Measurements from ENCODE around the gene HIVEP2.
A peak's percentile ranks its signal among the peaks of the same experiment; 100 is the strongest.
"Not testable (repeated sequence)": the region's sequence is repeated elsewhere in the genome, so short reads cannot be mapped to it uniquely, and the experiment has no call there.

The HIVEP2 gene, protein sequence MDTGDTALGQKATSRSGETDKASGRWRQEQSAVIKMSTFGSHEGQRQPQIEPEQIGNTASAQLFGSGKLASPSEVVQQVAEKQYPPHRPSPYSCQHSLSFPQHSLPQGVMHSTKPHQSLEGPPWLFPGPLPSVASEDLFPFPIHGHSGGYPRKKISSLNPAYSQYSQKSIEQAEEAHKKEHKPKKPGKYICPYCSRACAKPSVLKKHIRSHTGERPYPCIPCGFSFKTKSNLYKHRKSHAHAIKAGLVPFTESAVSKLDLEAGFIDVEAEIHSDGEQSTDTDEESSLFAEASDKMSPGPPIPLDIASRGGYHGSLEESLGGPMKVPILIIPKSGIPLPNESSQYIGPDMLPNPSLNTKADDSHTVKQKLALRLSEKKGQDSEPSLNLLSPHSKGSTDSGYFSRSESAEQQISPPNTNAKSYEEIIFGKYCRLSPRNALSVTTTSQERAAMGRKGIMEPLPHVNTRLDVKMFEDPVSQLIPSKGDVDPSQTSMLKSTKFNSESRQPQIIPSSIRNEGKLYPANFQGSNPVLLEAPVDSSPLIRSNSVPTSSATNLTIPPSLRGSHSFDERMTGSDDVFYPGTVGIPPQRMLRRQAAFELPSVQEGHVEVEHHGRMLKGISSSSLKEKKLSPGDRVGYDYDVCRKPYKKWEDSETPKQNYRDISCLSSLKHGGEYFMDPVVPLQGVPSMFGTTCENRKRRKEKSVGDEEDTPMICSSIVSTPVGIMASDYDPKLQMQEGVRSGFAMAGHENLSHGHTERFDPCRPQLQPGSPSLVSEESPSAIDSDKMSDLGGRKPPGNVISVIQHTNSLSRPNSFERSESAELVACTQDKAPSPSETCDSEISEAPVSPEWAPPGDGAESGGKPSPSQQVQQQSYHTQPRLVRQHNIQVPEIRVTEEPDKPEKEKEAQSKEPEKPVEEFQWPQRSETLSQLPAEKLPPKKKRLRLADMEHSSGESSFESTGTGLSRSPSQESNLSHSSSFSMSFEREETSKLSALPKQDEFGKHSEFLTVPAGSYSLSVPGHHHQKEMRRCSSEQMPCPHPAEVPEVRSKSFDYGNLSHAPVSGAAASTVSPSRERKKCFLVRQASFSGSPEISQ (N-terminal part only)

DNA sequence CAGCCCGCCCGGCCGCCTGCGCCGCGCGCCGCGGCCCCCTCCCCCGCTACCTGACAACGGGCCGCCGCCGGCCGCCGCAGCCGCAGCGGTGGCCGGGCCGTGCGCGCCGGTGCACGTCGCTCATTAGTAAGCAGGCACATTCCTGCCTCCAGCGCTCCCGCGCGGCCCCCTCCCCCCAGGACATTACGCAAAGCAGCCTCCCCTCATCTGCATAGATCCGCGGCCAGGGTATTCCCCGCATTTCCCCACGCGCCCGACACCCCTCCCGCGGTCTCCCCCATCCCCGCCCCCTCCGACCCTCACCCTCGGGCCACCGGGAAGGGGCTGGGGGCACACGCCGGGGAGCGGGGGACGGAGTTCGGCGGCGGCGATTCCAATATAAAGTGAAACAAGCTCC lies at the start of gene HIVEP2:
HIVEP2 (minus strand) TSS at position 128 of the 397 bp plus-strand sequence. CDS start 170,438 bp downstream, outside the sequence.
- Mint-ChIP-seq H3K4me3 (peak within 1 kb of the TSS; percentile 99), H3K36me3 (ENCODE audit: low read depth) (peaks cover 2% of the 10 kb centered on the region), H3K9me3 (no peaks in the 10 kb centered on the region), H3K4me1 (ENCODE audit: low read depth) (peaks cover 45% of the 10 kb centered on the region), H3K27ac (peak within 1 kb of the TSS; percentile 100), H3K27me3 (ENCODE audit: low read depth) (no peaks in the 10 kb centered on the region)

DNA sequence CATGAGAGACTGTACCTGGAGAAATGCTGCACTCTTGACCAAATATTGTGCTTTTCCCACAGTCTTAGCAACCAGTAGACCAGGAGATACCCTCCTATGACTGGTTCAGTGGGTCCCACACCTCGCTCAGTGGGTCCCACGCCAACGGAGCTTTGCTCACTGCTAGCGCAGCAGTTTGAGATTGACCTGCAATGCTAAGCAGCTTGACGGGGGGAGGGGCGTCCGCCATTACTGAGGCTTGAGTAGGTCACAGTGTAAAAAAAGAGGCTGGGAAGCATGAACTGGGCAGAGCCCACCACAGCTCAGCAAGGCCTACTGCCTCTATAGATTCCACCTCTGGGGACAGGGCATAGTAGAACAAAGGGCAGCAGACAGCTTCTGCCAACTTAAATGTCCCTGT lies 49.0 kb upstream of the HIVEP2 start:
- H3K4me3 Mint-ChIP-seq: no peak overlapping the region
- peaks cover 9% of the 10 kb centered on the region for H3K9me3 Mint-ChIP-seq
- H3K27ac Mint-ChIP-seq: no peak overlapping the region
- peaks cover 8% of the 10 kb centered on the region for H3K27me3 Mint-ChIP-seq (ENCODE audit: low read depth)
- no peaks in the 10 kb centered on the region for H3K36me3 Mint-ChIP-seq (ENCODE audit: low read depth)
- peaks cover 2% of the 10 kb centered on the region for H3K4me1 Mint-ChIP-seq (ENCODE audit: low read depth)

DNA sequence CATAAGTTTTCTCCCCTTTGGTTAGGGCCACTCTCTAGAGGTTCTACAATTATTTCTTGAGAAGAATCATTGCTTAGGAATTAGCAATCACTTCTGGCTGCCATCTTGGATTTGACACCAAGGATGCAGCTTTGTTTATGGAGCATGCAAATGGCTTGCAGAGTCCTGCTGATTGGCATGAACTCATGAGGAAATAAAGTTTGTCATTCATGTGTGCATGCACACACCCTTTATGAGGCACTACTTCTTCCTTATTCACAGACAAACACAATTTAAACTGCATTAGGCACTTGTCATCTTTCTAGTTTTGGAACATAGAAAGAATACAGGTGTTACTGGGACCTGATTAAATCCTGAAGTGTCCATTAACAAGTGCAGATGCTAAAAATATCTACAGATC lies 42.5 kb upstream of the HIVEP2 start:
- peaks cover 8% of the 10 kb centered on the region for H3K9me3 Mint-ChIP-seq
- no peak overlapping the region for H3K4me3 Mint-ChIP-seq
- H3K36me3 Mint-ChIP-seq (ENCODE audit: low read depth): no peaks in the 10 kb centered on the region
- no peak overlapping the region for H3K27ac Mint-ChIP-seq
- no peaks in the 10 kb centered on the region for H3K4me1 Mint-ChIP-seq (ENCODE audit: low read depth)
- peaks cover 3% of the 10 kb centered on the region for H3K27me3 Mint-ChIP-seq (ENCODE audit: low read depth)

DNA sequence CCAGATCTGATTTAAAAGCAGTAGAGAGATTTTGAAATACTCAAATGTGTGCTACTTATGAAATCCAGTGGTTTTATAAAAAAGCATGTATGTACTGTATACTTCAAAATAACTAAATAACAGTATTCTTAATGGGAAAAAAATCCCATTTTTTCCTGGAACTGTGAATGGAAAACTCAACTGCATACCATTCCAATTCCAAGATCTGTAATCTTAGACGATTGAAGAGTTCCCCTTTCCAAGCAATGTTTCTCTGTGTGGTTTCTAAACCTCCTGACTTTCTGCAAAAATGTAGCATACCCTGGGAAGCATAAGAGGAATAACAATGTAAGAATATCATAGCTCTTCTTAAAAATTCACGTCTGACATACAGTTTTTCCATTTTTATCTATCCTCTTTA lies 40.3 kb upstream of the HIVEP2 start:
- Mint-ChIP-seq H3K4me3 (no peak overlapping the region), H3K36me3 (ENCODE audit: low read depth) (peaks cover 2% of the 10 kb centered on the region), H3K9me3 (peaks cover 21% of the 10 kb centered on the region), H3K27me3 (ENCODE audit: low read depth) (peaks cover 2% of the 10 kb centered on the region), H3K4me1 (ENCODE audit: low read depth) (no peaks in the 10 kb centered on the region), H3K27ac (no peak overlapping the region)

DNA sequence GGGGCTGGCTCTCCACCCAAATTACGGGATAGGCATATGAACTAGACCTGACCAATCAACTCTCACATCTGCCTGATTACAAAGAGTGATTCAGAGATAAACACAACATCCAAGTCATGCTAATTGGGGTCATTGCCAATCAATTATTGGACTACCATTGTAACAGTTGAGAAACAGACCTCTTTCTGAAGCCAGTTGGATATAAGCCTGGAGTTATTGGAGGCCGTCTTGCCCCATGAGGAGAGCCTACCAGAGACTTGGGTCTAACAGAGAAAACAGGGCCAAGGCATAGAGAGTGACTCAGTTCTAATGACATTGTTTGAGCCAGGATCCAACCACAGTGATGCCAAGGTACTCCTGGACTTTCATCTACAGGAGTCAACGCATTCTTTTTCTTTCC lies 39.4 kb upstream of the HIVEP2 start:
- Mint-ChIP-seq H3K4me3 (no peak overlapping the region), H3K36me3 (ENCODE audit: low read depth) (peaks cover 2% of the 10 kb centered on the region)

DNA sequence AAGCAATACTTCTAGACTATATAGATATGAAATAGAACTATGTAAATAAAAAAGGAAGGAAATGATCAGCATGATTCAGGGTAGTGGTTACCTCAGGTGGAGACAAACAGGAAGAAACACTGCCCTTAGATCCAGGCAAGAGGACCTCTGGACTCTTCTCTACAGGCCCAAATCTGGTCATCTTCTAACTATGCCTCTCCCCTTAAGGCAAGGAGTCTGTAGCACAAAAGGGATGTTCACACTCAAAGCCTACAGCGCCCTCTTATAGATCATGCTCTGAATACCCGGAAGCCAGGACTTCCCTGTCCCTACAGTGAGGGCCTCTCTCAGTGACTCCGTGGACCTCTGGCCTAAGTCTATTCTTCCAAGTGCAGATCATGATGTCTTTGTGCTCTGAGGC lies 30.4 kb upstream of the HIVEP2 start:
- H3K4me3 Mint-ChIP-seq: no peak overlapping the region
- peaks cover 1% of the 10 kb centered on the region for H3K36me3 Mint-ChIP-seq (ENCODE audit: low read depth)
- peaks cover 8% of the 10 kb centered on the region for H3K4me1 Mint-ChIP-seq (ENCODE audit: low read depth)
- H3K9me3 Mint-ChIP-seq: peaks cover 24% of the 10 kb centered on the region
- H3K27me3 Mint-ChIP-seq (ENCODE audit: low read depth): peaks cover 12% of the 10 kb centered on the region
- H3K27ac Mint-ChIP-seq: no peak overlapping the region

More for the DNA sequence above, 39.4 kb upstream of the HIVEP2 start:
- no peak overlapping the region for H3K27ac Mint-ChIP-seq
- peaks cover 3% of the 10 kb centered on the region for H3K27me3 Mint-ChIP-seq (ENCODE audit: low read depth)
- no peaks in the 10 kb centered on the region for H3K4me1 Mint-ChIP-seq (ENCODE audit: low read depth)
- peaks cover 26% of the 10 kb centered on the region for H3K9me3 Mint-ChIP-seq

DNA sequence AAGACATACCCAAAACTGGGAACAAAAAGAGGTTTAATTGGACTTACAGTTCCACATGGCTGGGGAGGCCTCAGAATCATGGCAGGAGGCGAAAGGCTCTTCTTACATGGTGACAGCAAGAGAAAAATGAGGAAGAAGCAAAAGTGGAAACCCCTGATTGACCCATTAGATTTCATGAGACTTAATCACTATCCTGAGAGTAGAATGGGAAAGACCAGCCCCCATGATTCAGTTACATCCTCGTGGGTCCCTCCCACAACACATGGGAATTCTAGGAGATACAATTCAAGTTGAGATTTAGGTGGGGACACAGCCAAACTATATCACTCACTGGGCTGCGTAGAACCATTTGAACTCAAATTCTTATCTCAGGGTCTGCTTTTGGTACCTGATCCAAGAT lies 26.0 kb upstream of the HIVEP2 start:
- H3K4me3 Mint-ChIP-seq; H3K27ac Mint-ChIP-seq; H3K4me1 Mint-ChIP-seq (ENCODE audit: low read depth); H3K27me3 Mint-ChIP-seq (ENCODE audit: low read depth); H3K36me3 Mint-ChIP-seq (ENCODE audit: low read depth); H3K9me3 Mint-ChIP-seq: not testable (repeated sequence)

DNA sequence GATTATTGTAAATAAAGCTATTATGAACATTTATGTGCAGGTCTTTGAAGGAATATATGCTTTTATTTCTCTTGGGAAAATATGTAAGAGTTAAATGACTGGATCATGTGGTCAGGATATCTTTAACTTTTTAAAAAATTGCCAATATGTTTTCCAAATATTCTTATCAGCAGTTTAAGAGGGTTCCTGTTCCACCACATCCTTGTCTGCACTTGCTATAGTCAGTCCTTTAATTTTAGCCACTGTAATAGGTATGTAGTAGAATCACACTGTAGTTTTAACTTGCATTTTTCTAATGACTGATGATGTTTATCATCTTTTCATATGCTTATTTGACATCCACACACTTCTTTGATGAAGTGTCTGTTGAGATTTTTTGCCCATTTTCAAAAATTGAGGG lies 23.6 kb upstream of the HIVEP2 start:
- H3K36me3 Mint-ChIP-seq (ENCODE audit: low read depth): no peaks in the 10 kb centered on the region
- no peaks in the 10 kb centered on the region for H3K27me3 Mint-ChIP-seq (ENCODE audit: low read depth)
- H3K27ac Mint-ChIP-seq: no peak overlapping the region
- H3K4me3 Mint-ChIP-seq: no peak overlapping the region
- H3K4me1 Mint-ChIP-seq (ENCODE audit: low read depth): peaks cover 3% of the 10 kb centered on the region
- peaks cover 7% of the 10 kb centered on the region for H3K9me3 Mint-ChIP-seq

DNA sequence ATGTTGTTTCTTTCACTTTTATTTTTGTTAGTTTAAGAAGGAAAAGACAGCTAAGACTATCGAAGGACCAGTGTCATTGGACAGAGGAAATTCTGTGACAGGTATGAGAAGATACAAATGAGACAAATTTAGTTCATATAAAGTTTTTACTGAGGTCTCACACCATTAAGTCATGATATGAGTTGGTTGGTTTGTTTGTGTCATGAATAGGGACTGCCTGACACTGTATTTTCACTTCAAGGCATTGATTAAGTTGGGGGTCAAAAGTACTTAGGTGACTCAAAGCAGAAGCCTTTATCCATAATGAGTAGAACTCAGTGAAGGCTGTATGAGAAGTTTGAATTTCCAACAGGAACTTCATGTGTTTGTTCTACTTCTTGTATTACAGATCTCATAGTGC lies 21.3 kb upstream of the HIVEP2 start:
- Mint-ChIP-seq H3K4me3 (no peak overlapping the region), H3K4me1 (ENCODE audit: low read depth) (peaks cover 3% of the 10 kb centered on the region), H3K36me3 (ENCODE audit: low read depth) (no peaks in the 10 kb centered on the region), H3K9me3 (peaks cover 3% of the 10 kb centered on the region), H3K27ac (no peak overlapping the region), H3K27me3 (ENCODE audit: low read depth) (no peaks in the 10 kb centered on the region)

DNA sequence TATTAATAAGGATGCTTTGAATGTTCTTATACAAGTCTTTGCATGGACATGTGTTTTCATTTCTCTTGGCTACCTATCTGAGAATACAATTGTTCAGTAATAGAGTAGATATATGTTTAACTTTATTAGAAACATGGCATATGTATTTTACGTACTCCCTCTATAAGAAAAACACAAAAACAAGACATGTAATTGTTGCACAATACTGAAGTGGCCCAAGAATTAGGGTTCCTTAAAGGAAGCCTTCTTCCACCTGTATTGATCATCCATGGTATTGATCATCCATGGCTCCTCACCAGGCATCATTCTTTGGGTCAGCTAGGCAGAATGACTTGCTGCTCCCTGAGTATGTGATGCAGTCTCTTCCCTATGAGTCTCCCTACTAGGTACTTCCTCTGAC lies 20.2 kb upstream of the HIVEP2 start:
- Mint-ChIP-seq H3K4me3 (no peak overlapping the region), H3K27ac (no peak overlapping the region), H3K9me3 (peaks cover 8% of the 10 kb centered on the region), H3K4me1 (ENCODE audit: low read depth) (peaks cover 3% of the 10 kb centered on the region), H3K36me3 (ENCODE audit: low read depth) (peaks cover 3% of the 10 kb centered on the region), H3K27me3 (ENCODE audit: low read depth) (no peaks in the 10 kb centered on the region)

DNA sequence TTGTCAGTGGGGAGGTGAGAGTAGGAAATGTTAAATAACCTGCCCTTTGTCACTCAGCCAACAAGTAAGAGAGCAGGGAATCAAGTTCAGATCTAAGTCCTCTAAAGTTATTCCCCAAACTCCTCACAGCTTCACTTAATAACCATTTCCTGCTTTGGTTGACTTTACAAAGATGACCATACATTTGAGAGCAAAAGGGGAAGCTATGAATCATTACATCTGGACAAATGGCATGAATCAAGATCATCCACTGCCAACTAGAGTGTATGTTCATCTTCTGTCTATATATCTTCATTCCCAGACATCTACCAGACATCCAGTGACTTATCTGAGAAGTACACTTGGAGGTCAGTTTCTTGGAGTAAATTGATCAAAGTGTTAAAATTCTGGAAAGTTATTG lies 15.1 kb upstream of the HIVEP2 start:
- Mint-ChIP-seq H3K36me3 (ENCODE audit: low read depth) (peaks cover 3% of the 10 kb centered on the region), H3K4me1 (ENCODE audit: low read depth) (no peaks in the 10 kb centered on the region), H3K27me3 (ENCODE audit: low read depth) (no peaks in the 10 kb centered on the region), H3K9me3 (peaks cover 5% of the 10 kb centered on the region), H3K4me3 (no peak overlapping the region), H3K27ac (no peak overlapping the region)

DNA sequence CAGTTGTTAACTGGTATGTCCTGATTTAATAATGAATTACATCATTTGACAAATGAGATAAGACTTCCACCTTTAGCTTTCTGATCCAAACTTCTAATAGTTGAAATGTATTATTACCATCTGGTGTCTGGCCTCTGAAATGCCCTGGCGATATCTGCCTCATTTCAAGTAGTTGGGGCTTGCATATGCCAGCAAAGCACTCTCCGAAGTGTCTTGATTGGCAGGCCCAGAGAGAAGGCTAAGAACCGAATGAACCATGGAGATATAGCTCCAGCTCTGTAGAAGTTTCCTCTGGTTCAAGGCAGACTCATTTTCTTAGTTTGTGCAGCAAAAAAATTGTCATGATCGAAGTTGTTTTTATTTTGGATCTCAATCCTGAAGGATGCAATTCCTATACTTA lies 13.4 kb upstream of the HIVEP2 start:
- peaks cover 3% of the 10 kb centered on the region for H3K36me3 Mint-ChIP-seq (ENCODE audit: low read depth)
- no peaks in the 10 kb centered on the region for H3K27me3 Mint-ChIP-seq (ENCODE audit: low read depth)
- H3K4me3 Mint-ChIP-seq: no peak overlapping the region
- H3K27ac Mint-ChIP-seq: no peak overlapping the region
- no peaks in the 10 kb centered on the region for H3K4me1 Mint-ChIP-seq (ENCODE audit: low read depth)
- peaks cover 5% of the 10 kb centered on the region for H3K9me3 Mint-ChIP-seq

DNA sequence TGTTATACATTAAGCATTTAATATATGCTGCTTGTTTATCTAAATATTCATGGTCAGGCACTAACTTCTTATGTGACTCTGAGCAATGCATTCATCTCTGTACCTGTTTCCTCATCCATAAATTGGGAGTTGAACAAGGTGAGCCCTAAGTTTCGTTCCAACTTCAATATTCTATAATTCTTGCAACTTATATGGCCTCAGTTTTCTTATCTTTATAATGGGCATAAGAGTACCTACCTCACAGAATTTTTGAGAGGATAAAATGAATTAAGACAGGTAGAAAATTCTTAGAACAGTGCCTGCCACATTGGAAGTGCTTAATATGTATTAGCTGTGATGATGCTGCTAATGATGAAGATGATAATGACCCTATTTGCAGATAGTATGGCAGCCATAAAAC lies 11.8 kb upstream of the HIVEP2 start:
- H3K27ac Mint-ChIP-seq: no peak overlapping the region
- no peak overlapping the region for H3K4me3 Mint-ChIP-seq
- H3K36me3 Mint-ChIP-seq (ENCODE audit: low read depth): peaks cover 3% of the 10 kb centered on the region
- H3K4me1 Mint-ChIP-seq (ENCODE audit: low read depth): peaks cover 8% of the 10 kb centered on the region
- H3K9me3 Mint-ChIP-seq: peaks cover 5% of the 10 kb centered on the region
- H3K27me3 Mint-ChIP-seq (ENCODE audit: low read depth): no peaks in the 10 kb centered on the region

DNA sequence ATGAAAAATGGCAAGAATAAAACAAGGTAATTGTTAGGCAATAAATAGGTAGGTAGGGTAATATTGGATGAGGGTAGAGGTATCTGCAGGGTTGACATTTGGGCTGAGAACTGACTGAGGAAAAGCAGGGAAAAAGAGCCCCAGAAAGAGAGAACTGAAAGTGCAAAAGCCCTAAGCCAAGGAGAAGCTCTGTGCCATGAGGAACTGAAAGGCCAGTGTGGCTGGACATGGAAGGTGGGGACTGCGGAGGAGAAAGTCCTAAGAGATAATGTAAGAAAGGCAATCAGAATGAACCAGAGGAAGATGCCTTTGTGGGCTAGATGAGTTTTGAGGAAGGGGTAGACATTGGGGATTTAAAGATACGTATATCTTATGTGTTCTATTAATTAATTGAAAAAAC lies 9.9 kb upstream of the HIVEP2 start:
- H3K27ac Mint-ChIP-seq: no peak overlapping the region
- peaks cover 8% of the 10 kb centered on the region for H3K4me1 Mint-ChIP-seq (ENCODE audit: low read depth)
- no peaks in the 10 kb centered on the region for H3K27me3 Mint-ChIP-seq (ENCODE audit: low read depth)

More for the DNA sequence above, 9.9 kb upstream of the HIVEP2 start:
- no peaks in the 10 kb centered on the region for H3K36me3 Mint-ChIP-seq (ENCODE audit: low read depth)
- no peaks in the 10 kb centered on the region for H3K9me3 Mint-ChIP-seq
- no peak overlapping the region for H3K4me3 Mint-ChIP-seq
